Keratinocyte (primary cell): ENCODE data around the gene CSNK1G1. TPM values are rescaled to one million over a fixed set of nuclear protein-coding genes. Genes with fewer than 3 reads are reported as not detected.

Experiments used
- DNase-seq: peaks from one replicate; pipeline ENCODE4 v3.0.0-alpha.2; 2011; ENCODE audit warnings: low read depth, missing footprints, low spot score
- FAIRE-seq: peaks from 2 replicates; lab custom pipeline; 2011; peaks lifted over from hg19 to GRCh38; lab: Jason Lieb, UNC
- H2AFZ ChIP-seq: 2 replicates; pipeline ENCODE4 v1.6.0; 2012; ENCODE audit warnings: low read length, control low read depth, inconsistent platforms; ENCODE audit not compliant: control insufficient read depth
- H3K27ac ChIP-seq: 2 replicates; pipeline ENCODE4 v1.5.1; 2011; ENCODE audit warnings: low read length; ENCODE audit not compliant: control insufficient read depth, insufficient read depth
- H3K27me3 ChIP-seq: 3 replicates; pipeline ENCODE4 v1.6.0; 2011; ENCODE audit warnings: low read length; ENCODE audit not compliant: control insufficient read depth, insufficient read depth; ENCODE audit errors: extremely low read depth
- H3K36me3 ChIP-seq, 2 experiments: 2 replicates in 1 of 2; 3 replicates in 1 of 2; pipeline ENCODE4 v1.5.1; 2011; ENCODE audit warnings: low read length in 2 of 2, mild to moderate bottlenecking in 1 of 2; ENCODE audit not compliant: control insufficient read depth in 2 of 2, insufficient read depth in 2 of 2; ENCODE audit errors: extremely low read depth in 1 of 2
- H3K4me1 ChIP-seq: 3 replicates; pipeline ENCODE4 v1.5.1; 2011; ENCODE audit warnings: low read length; ENCODE audit not compliant: control insufficient read depth, insufficient read depth; ENCODE audit errors: extremely low read depth
- H3K4me2 ChIP-seq: 3 replicates; pipeline ENCODE4 v1.6.0; 2011; ENCODE audit warnings: low read depth, low read length; ENCODE audit not compliant: control insufficient read depth, insufficient read depth; ENCODE audit errors: extremely low read depth
- H3K4me3 ChIP-seq, 3 experiments: fragments of 200-600 bp in 1 of 3; sonication (generic) in 1 of 3; 2 replicates in 2 of 3; 3 replicates in 1 of 3; pipeline ENCODE4 v1.5.1; 2011 to 2016; ENCODE audit warnings: low read length in 3 of 3, mild to moderate bottlenecking in 3 of 3, control low read depth in 2 of 3, inconsistent platforms in 1 of 3, low read depth in 1 of 3, mixed read lengths in 1 of 3, mixed run types in 1 of 3, moderate library complexity in 1 of 3; ENCODE audit not compliant: control insufficient read depth in 2 of 3, insufficient read depth in 2 of 3; ENCODE audit errors: extremely low read depth in 1 of 3
- H3K79me2 ChIP-seq: 2 replicates; pipeline ENCODE4 v1.6.0; 2012; ENCODE audit warnings: low read length; ENCODE audit not compliant: control insufficient read depth, insufficient read depth
- H3K9ac ChIP-seq: 3 replicates; pipeline ENCODE4 v1.6.0; 2011; ENCODE audit warnings: low read length; ENCODE audit not compliant: control insufficient read depth, insufficient read depth; ENCODE audit errors: extremely low read depth
- H3K9me1 ChIP-seq: 3 replicates; pipeline ENCODE4 v1.6.0; 2011; ENCODE audit warnings: low read length; ENCODE audit not compliant: control insufficient read depth, insufficient read depth; ENCODE audit errors: extremely low read depth
- H3K9me3 ChIP-seq: 2 replicates; pipeline ENCODE4 v1.5.1; 2012; ENCODE audit warnings: low read depth, low read length; ENCODE audit not compliant: control insufficient read depth
- H4K20me1 ChIP-seq: 3 replicates; pipeline ENCODE4 v1.6.0; 2011; ENCODE audit warnings: low read length; ENCODE audit not compliant: control insufficient read depth, insufficient read depth; ENCODE audit errors: extremely low read depth
- CTCF ChIP-seq, 3 experiments: IDR thresholded peaks in 1 of 3; conservative IDR thresholded peaks in 1 of 3; optimal IDR thresholded peaks in 1 of 3; 2 replicates in 2 of 3; 3 replicates in 1 of 3; pipeline versions ENCODE3 to v1.5.1; 2011; ENCODE audit warnings: low read length in 3 of 3, mild to moderate bottlenecking in 3 of 3, moderate library complexity in 2 of 3, control low read depth in 1 of 3, inconsistent platforms in 1 of 3; ENCODE audit not compliant: insufficient read depth in 2 of 3; ENCODE audit errors: extremely low read depth in 1 of 3
- EZH2 ChIP-seq: IDR thresholded peaks from one replicate; pipeline ENCODE4 v1.6.1; 2012; ENCODE audit warnings: inconsistent platforms, mild to moderate bottlenecking, low read length, moderate library complexity
- dilution Hi-C: fragments of 300-500 bp; cut with MboI; formaldehyde crosslinking; loops from one replicate; pipeline ENCODE4 v1.7.0; 2020; ENCODE audit warnings: low sequenced_read_pairs; ENCODE audit not compliant: extremely low pct_ligation_motif_present
- polyA plus RNA-seq, 5 experiments: library from polyadenylated mRNA; depleted of rRNA in 3 of 5; stranded (reverse) in 3 of 5; stranded (forward) in 1 of 5; unstranded in 1 of 5; fragments of >200 nt; gene quantifications; 1 replicate in 1 of 5; 2 replicates in 3 of 5; 3 replicates in 1 of 5; pipeline versions ENCODE4 v1.2.1 to v1.2.3, GENCODE V29; 2011 to 2012; ENCODE audit warnings: missing spikeins in 2 of 5, low read depth in 1 of 5, low replicate concordance in 1 of 5

Gene CSNK1G1
- polyA plus RNA-seq, 1 donor (not counting 4 experiments of a cell fraction or from before 2014, with no cell fraction given) = 28.9 TPM

- Histone ChIP-seq H4K20me1 (no peaks in the 10 kb centered on the region), H3K27me3 (no peaks in the 10 kb centered on the region), H3K27ac (no peak overlapping the region), H3K36me3 (peaks cover 5 to 8% of the 10 kb centered on the region in 2 experiments), H3K79me2 (peaks cover 18% of the 10 kb centered on the region), H3K4me2 (no peak overlapping the region), H3K9me1 (peaks cover 2% of the 10 kb centered on the region), H3K9me3 (no peaks in the 10 kb centered on the region), H3K9ac (no peak overlapping the region), H3K4me3 (no peak overlapping the region), H2AFZ (no peak overlapping the region), H3K4me1 (no peaks in the 10 kb centered on the region)
- FAIRE-seq (no peak), DNase-seq (no peak)
- dilution Hi-C loops = no loop called here
- no peak for TF ChIP-seq EZH2
- TF ChIP-seq CTCF (optimal IDR thresholded peaks at IDR 0.05 in 1 of 3, IDR thresholded peaks at IDR 0.05 in 1 of 3, conservative IDR thresholded peaks at IDR 0.05 in 1 of 3; ENCODE audit: extremely low read depth in 1 of 3, insufficient read depth in 2 of 3, low read length in 3 of 3) = no peak
Measured at GRCh38 chr15:64216730-64217428, 139.1 kb downstream of the CSNK1G1 start.

GRCh38 chr15:64216196-64216595 lies 139.8 kb downstream of the CSNK1G1 start:
- no peak overlapping the region for H3K4me3 ChIP-seq
- FAIRE-seq (no peak), DNase-seq (no peak)
- H3K9ac ChIP-seq = no peak overlapping the region
- H2AFZ ChIP-seq = no peak overlapping the region
- TF ChIP-seq EZH2 (no peak), CTCF (optimal IDR thresholded peaks at IDR 0.05 in 1 of 3, IDR thresholded peaks at IDR 0.05 in 1 of 3, conservative IDR thresholded peaks at IDR 0.05 in 1 of 3; ENCODE audit: extremely low read depth in 1 of 3, insufficient read depth in 2 of 3, low read length in 3 of 3) (no peak)
- no peaks in the 10 kb centered on the region for H3K9me3 ChIP-seq
- dilution Hi-C loops = no loop called here
- H3K9me1 ChIP-seq = peaks cover 2% of the 10 kb centered on the region
- no peak overlapping the region for H3K4me2 ChIP-seq
- H4K20me1 ChIP-seq = no peaks in the 10 kb centered on the region
- no peaks in the 10 kb centered on the region for H3K4me1 ChIP-seq
- H3K36me3 ChIP-seq = peaks cover 5 to 8% of the 10 kb centered on the region in 2 experiments
- H3K27ac ChIP-seq = no peak overlapping the region
- H3K27me3 ChIP-seq = no peaks in the 10 kb centered on the region
- H3K79me2 ChIP-seq = peaks cover 15% of the 10 kb centered on the region
